Limb (tissue), 2 donors: ENCODE data around the gene SLC16A14.

Experiments used
- DNase-seq, 2 donors: peaks; one replicate each; pipeline ENCODE4 v3.0.0-alpha.2; 2016; ENCODE audit errors: extremely low spot score in 2 of 2

The SLC16A14 gene

GRCh38 chr2:230042195-230042594 lies 26.5 kb downstream of the SLC16A14 start:
- DNase-seq = no peak

GRCh38 chr2:230023313-230023712 lies 45.4 kb downstream of the SLC16A14 start:
- DNase-seq = no peak

- DNase-seq = no peak
Observed at GRCh38 chr2:230019742-230020141, 49.0 kb downstream of the SLC16A14 start.

- no peak for DNase-seq
Observed at GRCh38 chr2:230018153-230018552, 50.6 kb downstream of the SLC16A14 start.

- DNase-seq = no peak
Observed at GRCh38 chr2:230016844-230017243, 51.9 kb downstream of the SLC16A14 start.

GRCh38 chr2:230012267-230012884 lies 56.3 kb downstream of the SLC16A14 start:
- DNase-seq = no peak

GRCh38 chr2:230011617-230012016 lies 57.1 kb downstream of the SLC16A14 start:
- DNase-seq = no peak

- no peak for DNase-seq
Observed at GRCh38 chr2:230010501-230010900, 58.2 kb downstream of the SLC16A14 start.

- DNase-seq = no peak
Observed at GRCh38 chr2:230008708-230009066, 60.0 kb downstream of the SLC16A14 start.

- DNase-seq = peak; percentile 8 to 71
Observed at GRCh38 chr2:230007931-230008707, 60.6 kb downstream of the SLC16A14 start.

GRCh38 chr2:230000118-230000841 lies 68.4 kb downstream of the SLC16A14 start:
- no peak for DNase-seq

GRCh38 chr2:229997565-229997964 lies 71.2 kb downstream of the SLC16A14 start:
- no peak for DNase-seq

GRCh38 chr2:229996320-229996719 lies 72.4 kb downstream of the SLC16A14 start:
- no peak for DNase-seq

- DNase-seq = no peak
Observed at GRCh38 chr2:229993236-229993635, 75.5 kb downstream of the SLC16A14 start.
